HG02885 (cell line): ENCODE results near the gene HID1.
"Not testable (repeated sequence)": the region's sequence is repeated elsewhere in the genome, so short reads cannot be mapped to it uniquely, and the experiment has no call there.

Experiments used
- ATAC-seq: cut with Tn5 transposase; IDR thresholded peaks from one replicate; pipeline ENCODE4 v1.9.1; 2021; ENCODE audit warnings: mild to moderate bottlenecking; ENCODE audit not compliant: unreplicated experiment, poor library complexity

The HID1 gene

DNA sequence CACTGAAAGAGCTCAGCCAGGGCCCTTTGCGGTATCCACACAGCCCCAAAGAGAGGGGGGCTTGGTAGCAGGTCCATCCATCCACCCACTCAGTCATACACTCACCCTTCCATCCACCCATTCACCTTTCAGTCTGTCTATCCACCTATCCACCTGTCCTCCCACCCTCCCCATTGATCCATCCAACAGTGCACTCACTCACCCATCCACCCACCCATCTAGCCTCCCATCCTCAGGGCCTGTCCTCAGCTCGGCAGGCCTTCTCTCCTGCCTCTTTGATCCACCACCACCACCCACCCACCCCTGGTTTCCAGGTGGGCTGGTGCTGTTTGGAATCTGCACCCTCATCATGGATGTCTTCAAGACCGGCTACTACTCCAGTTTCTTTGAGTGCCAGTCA is 47.3 kb downstream of the HID1 start:
- no peak for ATAC-seq

DNA sequence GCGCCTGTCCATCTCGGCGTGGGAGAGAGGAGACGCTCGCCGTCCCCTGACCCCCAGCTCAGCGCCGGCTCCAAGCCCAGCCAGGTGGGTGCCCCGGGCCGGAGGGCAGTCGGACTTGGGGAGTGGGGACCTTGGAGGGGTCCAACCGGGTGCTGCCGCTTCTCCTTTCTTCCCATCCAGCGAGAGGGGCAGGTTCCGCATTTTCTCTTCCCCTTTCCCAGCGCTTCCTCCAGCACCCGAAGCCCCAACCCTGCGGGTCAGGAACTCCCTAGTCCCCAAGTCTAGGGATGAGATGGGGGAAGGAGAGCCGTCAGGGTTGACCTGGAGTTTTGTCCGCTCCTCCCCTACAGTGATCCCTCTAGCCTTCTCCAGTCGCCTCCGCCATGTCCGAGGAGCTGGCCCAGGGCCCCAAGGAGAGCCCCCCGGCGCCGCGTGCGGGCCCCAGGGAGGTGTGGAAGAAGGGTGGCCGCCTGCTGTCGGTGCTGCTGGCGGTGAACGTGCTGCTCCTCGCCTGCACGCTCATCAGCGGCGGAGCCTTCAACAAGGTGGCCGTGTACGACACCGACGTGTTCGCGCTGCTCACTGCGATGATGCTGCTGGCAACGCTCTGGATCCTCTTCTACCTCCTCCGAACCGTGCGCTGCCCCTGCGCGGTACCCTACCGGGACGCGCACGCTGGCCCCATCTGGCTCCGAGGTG is 48.2 kb downstream of the HID1 start, which contains the start of gene OTOP2:
Gene OTOP2 (plus strand): TSS at position 24 of the 699 bp plus-strand sequence. CDS start 360 bp downstream, at position 384.
- ATAC-seq = no peak

DNA sequence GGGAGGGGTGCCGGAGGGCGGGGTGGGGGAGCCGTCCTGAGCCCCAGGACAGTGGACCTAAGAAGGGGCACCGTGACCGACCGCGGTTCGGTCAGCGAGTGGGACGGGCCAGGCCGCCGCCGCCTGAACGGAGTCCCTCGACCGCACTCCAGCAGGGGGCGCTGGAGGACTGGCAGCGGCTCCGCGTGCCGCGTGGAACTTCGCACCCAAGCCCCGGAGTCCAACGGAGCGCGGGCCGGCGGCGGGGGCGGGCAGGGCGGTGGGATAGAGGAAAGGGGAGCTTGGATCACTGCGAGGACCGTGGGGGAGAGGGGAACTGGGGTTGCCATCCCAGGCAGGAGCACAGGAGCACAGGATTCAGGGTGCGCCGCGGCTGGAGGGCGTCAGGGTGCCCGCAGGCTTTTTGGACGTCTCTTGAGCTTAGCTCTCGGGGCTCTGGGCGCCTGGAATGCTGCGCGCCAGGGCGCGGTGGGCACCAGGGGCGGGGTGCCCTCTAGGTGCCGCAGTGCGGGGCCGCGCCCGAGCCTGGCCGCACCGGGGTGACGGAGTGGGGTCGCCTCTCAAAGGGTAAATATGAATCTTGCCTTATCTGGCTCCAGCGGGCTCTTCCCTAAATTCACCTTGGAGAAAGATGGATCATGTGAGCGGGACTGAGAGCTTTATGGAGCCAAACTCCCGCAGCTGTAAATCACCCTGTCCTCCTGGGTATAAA is 48.9 kb downstream of the HID1 start:
- no peak for ATAC-seq

DNA sequence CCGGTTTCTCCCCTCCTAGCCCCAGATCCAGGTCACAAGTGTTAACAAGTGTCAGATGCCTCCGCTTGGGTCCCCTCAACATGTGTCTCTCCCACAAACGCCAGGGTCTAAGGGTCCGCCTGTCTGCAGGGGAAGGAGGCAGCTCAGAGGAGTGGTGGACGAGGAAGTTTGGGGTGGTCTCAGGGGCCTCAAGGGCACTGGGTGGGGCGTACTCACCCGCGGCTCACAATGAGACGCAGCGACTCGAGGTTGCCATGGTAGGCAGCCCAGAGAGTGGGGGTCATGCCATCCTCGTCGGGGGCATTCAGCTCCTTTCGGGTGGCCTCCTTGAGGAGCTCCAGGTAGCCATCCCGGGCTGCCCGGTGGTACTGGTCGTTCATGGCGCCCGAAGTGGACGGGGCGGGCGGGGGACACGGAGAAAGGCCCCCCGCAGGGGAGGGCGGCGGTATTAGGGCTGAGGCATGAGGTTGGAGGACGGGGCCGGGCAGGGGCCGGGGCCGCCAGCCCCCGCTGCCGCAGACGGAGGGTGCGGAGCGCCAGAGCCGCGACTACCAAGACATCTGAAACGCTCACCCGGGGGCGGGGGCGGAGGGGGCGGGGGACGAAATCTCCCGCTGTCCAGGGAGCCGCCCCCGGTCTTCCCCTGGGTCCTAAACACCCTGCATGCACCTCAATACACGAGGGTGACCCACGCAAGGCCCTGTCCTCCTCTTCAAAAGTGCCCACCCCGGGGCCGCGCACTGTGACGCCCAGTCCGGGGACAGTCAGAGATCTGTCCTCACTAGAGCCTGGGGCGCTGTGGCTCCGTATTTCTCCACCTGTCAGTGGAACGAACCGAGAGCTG is 49.6 kb downstream of the HID1 start, which contains the start of gene USH1G:
Gene USH1G (minus strand): TSS at position 562 of the 844 bp plus-strand sequence. CDS start 182 bp downstream, at position 380.
- ATAC-seq = no peak

DNA sequence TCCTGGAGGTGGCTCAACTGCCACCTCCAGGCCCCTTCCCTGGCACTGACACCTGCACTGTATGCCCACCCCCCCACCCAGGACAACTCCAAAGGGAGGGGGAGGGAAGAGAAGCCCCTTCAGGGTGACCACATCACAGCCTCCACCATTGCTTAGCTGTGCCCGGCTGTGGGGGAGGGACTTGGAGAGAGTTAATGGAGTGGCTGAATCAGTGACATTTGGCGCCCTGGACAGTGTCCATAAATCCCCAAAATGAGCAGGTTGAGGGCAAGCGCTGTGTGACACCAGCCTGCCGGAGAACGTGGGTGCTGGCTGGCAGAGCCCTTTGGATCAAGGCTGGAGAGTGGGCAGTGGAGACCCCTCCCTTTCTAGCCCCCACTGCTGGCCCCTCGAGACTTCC is 50.4 kb downstream of the HID1 start:
- no peak for ATAC-seq

DNA sequence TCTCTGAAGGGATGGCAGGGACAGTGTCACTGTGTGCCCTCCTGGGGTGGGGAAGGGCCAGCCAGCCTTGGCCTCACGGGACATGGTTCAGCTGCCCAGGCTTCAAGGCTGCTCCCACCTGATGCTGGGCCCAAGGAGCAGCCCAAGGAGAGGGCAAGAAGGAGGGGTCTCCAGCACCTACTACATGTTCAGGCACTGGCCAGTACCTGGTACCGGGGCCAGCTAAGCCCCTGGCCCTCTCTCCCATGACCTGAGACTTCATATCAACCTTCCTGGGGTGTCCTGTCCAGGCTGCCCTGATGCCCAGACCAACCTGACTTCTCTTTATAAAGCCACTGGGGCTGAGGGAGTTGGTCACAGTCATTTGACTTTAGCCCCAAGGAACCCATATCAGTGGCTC is 50.8 kb downstream of the HID1 start:
- ATAC-seq = no peak

DNA sequence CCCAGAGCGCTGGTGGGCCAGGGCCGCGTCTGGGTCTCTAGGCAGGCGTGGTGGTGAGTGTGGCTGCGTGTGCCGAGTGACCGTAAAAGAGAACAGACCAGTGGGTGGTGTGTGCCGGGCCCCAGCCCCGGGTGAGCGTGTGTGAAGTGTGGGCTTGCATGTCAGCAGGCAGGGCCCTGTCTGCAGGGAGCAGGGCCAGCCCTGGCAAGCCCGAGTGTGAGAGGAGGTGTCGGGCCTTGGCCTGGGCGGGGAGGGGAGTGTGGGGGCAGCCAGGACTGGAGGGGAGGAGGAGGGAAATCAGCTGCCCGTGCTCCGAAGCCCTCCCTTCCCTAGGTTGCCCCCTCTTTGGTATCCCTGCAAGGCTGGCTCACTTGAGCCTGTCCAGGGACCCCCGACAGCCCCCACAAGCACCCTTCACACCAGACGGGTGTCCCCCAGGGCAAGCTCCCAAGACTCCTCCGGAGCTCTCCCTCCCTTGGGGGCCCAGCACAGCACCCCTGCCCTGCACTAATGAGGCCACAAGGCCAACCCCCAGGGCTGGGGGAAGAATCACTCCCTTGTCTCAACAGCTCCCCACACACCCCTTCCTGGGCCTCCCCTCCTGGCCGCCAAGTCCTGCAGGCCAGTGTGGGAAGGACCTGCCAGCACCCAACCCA is 51.4 kb downstream of the HID1 start:
- no peak for ATAC-seq

DNA sequence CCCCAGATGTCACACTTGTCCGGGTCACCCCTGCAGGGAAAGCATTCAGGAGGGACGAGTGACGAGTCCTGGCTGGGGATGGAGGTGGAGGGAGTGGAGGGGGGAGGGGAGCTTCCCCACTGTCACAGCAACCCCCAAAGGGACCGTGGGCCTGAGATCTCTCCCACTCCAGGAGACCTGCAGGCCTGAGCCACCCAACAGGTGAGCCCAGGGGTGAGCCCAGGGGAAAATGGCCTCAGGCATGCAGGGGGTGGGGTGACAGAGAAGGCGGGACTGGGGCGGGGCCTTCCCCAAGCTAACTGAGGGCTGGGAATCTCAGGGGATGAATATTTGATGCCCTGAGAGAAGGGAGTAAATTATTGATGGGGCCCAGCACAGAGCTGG is 51.9 kb downstream of the HID1 start:
- no peak for ATAC-seq

DNA sequence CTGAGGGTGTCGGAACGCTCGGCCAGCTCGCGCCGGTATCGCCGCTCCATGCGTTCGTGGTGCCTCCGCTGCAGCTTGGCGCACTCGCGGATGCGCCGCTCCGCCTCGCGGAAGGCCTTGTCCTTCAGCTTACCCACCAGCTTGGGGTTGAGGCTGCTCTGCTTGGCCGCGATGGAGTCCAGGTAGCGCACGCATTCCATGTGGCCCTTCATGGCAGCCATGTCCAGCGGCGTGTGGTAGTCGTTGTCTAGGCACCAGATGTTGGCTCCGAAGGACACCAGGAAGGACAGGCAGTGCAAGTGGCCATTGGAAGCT is 52.3 kb downstream of the HID1 start:
- ATAC-seq = no peak

DNA sequence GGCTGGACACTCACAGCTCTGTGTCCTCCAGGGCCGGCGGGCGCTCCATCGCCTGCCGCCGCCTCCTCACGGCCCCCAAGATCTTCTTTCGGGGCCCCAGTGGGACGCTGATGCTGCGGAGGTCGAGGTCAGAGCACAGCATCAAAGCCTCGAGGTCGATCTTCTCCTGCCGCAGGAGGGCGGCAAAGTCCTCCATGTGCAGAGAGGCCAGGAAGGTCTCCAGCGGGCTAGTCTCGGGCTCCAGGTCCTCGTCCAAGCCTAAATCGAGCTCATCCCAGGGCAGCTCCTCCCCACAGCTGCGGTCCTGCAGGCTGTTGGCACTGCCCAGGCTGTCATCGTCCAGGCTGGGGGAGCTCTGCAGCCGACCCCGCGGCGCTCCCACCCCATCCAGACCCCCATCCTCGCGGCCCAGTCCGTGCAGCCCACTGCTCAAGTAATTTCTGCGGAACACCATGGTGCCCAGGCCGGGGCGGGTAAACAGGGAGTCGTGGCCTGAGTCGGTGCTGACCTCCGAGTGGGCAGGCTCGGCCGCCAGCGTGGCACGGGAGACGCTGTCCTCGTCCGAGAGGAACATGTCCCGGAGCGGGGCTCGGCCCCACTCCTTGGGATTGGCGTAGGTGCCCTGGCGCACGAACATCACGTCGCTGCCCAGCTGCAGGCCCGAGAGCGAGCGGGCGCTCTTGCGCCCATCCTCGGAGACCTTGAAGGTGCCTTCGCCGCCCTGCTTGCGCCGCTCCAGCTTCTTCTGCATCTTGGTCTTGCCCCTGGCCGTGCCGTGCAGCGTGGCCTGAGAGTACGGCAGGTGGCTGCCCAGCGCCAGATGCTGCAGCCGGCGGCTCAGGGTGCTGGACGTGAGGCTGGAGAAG is 52.9 kb downstream of the HID1 start:
- no peak for ATAC-seq

DNA sequence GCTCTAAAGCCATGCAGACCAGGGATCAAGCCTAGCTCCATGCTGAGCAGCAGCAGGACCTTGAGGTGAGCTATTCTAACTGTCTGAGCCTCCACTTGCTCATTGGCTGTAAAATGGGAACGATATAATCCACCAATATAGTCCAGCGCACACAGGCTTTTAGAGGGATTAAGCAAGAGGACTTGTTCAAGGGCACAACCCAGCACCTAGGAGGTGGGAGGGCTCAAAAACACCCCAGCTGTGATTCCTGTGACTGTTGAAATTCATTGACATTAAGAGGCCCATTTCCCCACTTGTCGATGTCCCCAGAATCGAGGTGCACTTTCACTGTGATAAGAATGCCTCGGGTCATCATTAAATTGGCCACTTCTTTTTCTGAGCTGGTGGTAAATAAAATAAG is 53.7 kb downstream of the HID1 start:
- ATAC-seq = no peak

DNA sequence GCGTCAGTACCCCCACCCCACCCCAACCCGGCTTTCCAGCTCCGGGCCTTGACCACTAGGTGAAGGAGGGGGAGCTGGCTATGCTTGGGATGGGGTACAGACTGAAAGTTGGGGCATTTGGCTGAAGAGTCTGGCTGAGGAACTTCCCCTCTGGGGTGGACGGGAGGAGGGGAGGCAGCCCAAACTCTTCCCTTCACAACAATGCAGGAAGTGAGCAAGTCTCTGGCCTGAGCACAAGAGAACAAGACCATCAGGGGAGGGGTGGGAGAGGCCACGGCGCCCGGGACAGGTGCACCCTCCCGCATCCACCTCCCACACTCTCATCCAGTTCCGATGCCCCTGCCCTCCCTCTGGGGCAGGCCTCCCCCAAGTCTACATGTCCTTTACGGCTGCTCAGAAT is 55.1 kb downstream of the HID1 start:
- no peak for ATAC-seq

DNA sequence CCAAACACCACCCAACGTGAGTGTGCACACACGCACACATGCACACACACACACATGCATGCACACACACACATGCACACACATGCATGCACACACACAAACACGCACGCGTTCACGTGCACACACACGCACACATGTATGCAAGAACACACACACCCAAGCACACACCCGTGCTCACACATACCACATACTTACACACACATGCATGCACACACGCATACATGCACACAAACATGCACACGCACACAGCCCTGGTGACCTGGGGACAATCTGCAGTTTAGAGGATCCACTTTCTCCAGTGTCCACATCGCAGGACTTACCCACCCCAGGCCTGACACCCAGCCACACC is 55.7 kb downstream of the HID1 start:
- no peak for ATAC-seq

DNA sequence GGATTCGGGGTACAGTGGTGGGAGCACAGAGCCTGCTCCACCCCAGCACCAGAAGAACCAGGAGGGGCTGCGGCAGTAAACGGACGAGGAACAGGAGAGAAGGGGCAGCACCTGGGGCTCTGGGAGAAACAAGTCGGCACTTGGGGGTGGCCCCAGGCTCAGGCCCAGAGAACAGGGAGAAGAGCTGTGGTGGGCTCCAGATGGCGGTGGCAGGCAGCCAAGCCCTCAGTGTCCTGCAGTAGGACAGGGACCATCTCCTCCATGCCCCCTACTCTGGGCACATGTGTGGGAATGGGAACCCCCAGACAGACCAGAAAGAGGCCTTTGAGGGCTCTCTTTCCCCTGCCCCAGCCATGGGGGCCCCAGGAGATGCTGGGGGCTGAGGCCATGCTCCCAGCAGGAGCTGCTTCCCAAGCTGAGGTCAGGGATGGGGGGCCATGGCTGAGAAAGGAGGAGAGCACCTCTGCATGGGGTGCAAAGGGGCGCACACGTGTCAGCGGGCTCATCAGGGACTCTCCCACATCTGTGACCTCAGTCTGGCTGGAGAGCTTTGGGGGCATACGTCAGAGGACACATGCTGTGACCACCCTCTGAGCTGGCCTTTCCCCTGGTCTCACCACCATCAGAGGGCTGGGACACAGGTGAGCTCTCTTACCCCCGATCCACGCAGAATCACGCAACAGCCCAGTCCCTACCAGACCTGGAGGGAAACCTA is 56.3 kb downstream of the HID1 start:
- ATAC-seq = no peak

DNA sequence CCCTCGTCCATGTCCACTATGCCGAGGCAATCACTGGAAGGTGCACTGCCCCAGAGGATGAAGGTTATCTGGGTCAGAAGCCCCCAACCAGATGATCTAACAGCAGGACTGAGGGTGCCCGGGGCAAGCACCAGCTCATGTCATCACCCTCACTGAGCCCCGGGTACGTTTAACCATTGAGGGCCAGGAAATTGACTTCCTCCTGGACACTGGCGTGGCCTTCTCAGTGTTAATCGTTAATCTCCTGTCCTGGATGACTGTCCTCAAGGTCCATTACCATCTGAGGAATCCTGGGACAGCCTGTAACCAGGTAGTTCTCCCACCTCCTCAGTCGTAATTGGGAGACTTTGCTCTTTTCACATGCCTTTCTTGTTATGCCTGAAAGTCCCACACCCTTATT is 61.1 kb downstream of the HID1 start:
- not testable (repeated sequence) for ATAC-seq

DNA sequence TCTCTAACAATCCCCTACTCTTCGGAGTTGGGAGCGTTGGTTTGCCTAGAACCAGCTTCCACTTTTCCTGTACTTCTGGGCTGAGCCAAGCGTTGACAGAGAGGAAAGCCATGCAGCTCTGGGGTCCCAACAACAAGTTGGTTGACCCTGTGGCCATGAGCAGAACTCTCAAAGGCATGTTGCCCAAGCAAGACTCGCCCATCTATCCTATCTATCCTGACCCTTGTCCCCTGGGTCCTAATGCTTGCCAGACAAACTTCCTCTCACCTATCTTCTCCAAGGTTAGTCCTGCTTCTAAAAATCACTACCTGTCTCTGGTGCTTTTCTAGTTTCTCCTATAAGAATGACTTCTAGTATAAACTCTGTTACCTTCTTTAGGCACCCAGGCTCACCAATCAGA is 63.5 kb downstream of the HID1 start:
- not testable (repeated sequence) for ATAC-seq

DNA sequence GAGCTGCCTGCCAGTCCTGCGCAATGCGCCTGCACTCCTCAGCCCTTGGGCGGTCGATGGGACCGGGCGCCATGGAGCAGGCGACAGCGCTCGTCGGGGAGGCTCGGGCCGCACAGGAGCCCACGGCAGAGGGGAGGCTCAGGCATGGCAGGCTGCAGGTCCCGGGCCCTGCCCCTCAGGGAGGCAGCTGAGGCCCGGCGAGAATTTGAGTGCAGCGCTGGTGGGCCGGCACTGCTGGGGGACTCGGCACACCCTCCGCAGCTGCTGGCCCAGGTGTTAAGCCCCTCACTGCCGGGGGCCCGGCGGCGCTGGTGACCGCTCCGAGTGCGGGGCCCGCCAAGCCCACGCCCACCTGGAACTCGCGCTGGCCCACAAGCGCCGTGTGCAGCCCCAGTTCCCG is 65.5 kb downstream of the HID1 start:
- ATAC-seq = no peak

DNA sequence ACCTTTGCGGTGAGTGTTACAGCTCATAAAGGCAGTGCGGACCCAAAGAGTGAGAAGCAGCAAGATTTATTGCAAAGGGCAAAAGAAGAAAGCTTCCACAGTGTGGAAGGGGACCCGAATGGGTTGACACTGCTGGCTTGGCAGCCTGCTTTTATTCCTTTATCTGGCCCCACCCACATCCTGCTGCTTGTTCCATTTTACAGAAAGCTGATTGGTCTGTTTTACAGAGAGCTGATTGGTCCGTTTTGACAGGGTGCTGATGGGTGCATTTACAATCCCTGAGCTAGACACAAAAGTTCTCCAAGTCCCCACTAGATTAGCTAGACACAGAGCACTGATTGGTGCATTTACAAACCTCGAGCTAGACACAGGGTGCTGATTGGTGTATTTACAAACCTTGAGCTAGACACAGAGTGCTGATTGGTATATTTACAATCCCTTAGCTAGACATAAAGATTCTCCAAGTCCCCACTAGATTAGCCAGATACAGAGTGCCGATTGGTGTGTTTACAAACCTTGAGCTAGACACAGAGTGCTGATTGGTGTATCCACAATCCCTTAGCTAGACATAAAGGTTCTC is 66.3 kb downstream of the HID1 start:
- not testable (repeated sequence) for ATAC-seq
